ENCODE results near the gene OPA3. TPM values are rescaled to one million over a fixed set of nuclear protein-coding genes. Genes with fewer than 3 reads are reported as not detected.
"Not testable (repeated sequence)": the region's sequence is repeated elsewhere in the genome, so short reads cannot be mapped to it uniquely, and the experiment has no call there.

OPA3 gene
- total and polyA plus RNA-seq, 2 donors, result 3.4 to 10.2 TPM

DNA sequence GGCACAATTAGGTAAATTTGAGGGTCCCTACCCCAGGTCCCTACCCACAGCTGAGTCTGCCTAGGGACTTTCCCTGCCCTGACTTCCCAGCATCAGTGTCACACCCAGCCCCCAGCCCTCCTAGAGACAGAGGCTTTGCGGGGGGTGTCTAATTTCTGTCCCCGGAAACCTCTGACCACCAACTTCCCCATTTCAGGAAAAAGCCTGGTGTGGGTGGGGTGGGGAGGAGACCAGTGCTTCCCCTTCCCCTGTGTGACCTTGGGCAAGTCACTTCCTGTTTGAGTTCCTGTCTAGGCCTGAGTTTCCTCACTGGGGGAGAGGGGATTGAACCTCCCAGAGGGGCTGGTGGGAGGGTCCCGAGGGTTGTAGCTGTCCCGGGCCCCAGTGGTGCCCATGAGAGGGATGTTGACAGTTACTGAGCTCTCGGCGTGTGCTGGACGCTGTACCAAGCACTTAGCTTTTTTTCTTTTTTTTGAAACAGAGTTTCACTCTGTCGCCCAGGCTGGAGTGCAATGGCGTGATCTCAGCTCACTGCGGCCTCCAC is 69.4 kb downstream of the OPA3 start:
- H3K36me3 ChIP-seq (ENCODE audit: insufficient read depth), result no peaks in the 10 kb centered on the region
- no peak overlapping the region for H3K4me3 ChIP-seq (ENCODE audit: low read depth, low read length)
- WGBS, result 71% methylated on average over 10 of the region's 10 CpGs
- no peak overlapping the region for H3K27ac ChIP-seq (ENCODE audit: low read depth)
- no peak for DNase-seq (ENCODE audit: extremely low spot score)
- H3K4me1 ChIP-seq (ENCODE audit: insufficient read depth), result peaks cover 3% of the 10 kb centered on the region

DNA sequence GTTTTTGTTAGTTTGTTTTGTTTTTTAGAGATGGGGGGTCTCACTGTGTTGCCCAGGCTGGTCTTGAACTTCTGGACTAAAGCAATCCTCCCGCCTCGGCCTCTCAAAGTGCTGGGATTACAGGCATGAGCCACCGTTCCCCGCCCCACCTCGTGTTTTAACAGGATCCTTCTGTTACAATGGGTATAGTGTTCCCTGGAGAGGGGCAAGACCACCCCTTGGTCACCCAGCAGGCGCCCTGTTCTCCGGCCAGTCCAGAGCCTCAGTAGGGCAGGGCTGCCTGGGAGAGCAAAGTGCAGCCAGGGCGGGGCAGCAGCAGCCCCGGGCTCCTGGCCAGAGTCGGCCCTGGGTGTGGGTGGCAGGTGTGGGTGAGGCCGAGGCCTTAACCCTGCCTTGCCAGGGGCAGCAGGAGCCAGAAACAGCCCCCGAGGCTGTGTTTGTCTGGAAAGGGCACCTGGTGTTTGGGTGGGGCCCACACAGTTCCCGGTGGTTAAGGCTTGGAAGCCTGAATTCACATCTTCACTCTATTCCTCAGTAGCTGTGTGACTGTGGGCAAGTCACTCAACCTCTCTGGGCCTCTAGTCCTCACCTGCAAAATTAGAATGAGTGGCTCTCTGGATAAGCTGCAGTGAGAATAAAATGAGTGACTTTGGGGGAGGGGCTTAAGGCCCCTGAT is 70.1 kb downstream of the OPA3 start:
- 58% methylated on average over 13 of the region's 13 CpGs for WGBS
- Histone ChIP-seq H3K4me3 (ENCODE audit: low read depth, low read length) (no peak overlapping the region), H3K27ac (ENCODE audit: low read depth) (no peak overlapping the region), H3K36me3 (ENCODE audit: insufficient read depth) (no peaks in the 10 kb centered on the region), H3K4me1 (ENCODE audit: insufficient read depth) (peaks cover 3% of the 10 kb centered on the region)
- DNase-seq (ENCODE audit: extremely low spot score), result no peak

DNA sequence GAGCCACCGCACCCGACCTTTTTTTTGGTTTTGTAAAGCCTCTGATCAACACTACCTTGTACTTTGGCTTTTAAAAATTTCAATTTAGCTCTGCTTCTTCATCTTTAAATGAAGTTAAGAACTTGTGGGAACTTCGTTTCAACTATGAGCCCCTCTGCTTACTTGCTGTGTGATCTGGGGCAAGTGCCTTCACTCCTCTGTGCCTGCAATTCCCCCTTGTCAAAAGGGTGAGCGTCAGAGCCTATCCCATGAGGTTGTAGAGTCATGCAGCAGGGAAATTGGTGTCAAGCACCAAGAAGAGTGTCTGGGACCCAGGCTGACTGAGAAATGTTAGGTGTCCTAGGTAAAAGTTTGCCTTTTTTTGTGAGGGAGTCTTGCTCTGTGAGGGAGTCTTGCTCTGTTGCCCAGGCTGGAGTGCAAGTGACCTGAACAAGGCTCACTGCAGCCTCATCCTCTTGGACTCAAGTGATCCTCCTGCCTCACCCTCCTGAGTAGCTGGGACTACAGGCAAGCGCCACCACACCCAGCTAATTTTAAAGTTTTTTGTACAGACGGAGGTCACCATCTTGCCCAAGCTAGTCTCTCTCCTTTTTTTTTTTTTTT is 71.6 kb downstream of the OPA3 start:
- H3K4me3 ChIP-seq (ENCODE audit: low read depth, low read length), result no peak overlapping the region
- H3K27ac ChIP-seq (ENCODE audit: low read depth), result no peak overlapping the region
- 85% methylated on average over 6 of the region's 6 CpGs for WGBS

DNA sequence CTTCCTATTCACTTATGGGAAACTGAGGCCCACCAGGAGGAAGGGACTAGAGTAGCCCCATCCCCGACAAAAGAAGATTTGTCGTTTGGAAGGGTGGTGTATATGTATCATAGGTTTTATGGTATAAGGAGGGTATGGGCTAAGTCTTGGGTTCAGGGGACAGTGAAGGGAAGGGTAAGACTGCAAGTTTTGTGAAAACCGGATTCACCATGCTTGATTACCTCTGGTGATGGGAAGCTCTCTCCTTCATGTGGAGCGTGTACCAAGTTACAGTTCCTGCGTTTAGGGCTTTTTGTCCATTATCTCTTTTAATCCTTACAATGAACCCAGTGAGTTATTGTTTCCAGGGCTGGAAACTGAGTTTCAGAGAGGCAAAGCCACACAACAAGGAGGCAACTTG is 73.5 kb downstream of the OPA3 start:
- 89% methylated on average over 5 of the region's 5 CpGs for WGBS
- Histone ChIP-seq H3K4me1 (ENCODE audit: insufficient read depth) (peaks cover 3% of the 10 kb centered on the region), H3K27ac (ENCODE audit: low read depth) (no peak overlapping the region)

More for the DNA sequence above, 71.6 kb downstream of the OPA3 start:
- DNase-seq (ENCODE audit: extremely low spot score), result no peak
- no peaks in the 10 kb centered on the region for H3K36me3 ChIP-seq (ENCODE audit: insufficient read depth)
- peaks cover 3% of the 10 kb centered on the region for H3K4me1 ChIP-seq (ENCODE audit: insufficient read depth)

DNA sequence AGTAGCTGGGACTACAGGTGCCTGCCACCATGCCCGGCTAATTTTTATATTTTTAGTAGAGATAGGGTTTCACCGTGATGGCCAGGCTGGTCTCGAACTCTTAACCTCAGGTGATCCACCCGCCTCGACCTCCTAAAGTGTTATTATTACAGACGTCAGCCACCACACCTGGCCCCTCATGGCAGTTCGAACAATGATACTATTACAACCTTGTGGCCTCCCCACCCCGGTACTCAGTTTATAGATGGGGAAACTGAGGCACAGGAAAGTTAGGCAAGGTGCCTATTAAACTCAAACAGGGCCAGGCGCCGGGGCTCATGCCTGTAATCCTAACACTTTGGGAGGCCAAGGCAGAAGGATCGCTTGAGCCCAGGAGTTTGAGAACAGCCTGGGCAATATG is 74.2 kb downstream of the OPA3 start:
- DNase-seq (ENCODE audit: extremely low spot score); H3K36me3 ChIP-seq (ENCODE audit: insufficient read depth); H3K4me1 ChIP-seq (ENCODE audit: insufficient read depth); H3K4me3 ChIP-seq (ENCODE audit: low read depth, low read length); H3K27ac ChIP-seq (ENCODE audit: low read depth): not testable (repeated sequence)
- WGBS, result 83% methylated on average over 11 of the region's 11 CpGs

More for the DNA sequence above, 73.5 kb downstream of the OPA3 start:
- Histone ChIP-seq H3K36me3 (ENCODE audit: insufficient read depth) (no peaks in the 10 kb centered on the region), H3K4me3 (ENCODE audit: low read depth, low read length) (no peak overlapping the region)
- DNase-seq (ENCODE audit: extremely low spot score), result no peak

DNA sequence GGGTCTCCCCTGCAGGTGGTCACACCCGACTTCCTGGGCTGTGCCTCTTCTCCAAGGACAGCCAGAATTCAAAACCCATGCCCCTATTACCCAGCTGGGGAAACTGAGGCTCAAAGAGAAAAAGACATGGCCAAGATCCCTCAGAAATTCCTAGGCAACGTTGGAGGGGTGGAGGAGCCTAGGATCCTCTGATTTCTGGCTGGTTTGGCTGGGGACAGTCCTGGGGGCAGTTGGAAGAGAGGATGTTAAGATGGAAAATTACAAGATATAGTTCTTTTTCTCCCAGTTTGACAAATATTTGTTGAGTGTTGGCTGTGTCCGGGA is 74.9 kb downstream of the OPA3 start:
- Histone ChIP-seq H3K36me3 (ENCODE audit: insufficient read depth) (no peaks in the 10 kb centered on the region), H3K27ac (ENCODE audit: low read depth) (peak overlapping the region; percentile 84), H3K4me3 (ENCODE audit: low read depth, low read length) (peak overlapping the region; percentile 93), H3K4me1 (ENCODE audit: insufficient read depth) (peaks cover 1% of the 10 kb centered on the region)
- WGBS, result 5% methylated on average over 3 of the region's 3 CpGs
- no peak for DNase-seq (ENCODE audit: extremely low spot score)

DNA sequence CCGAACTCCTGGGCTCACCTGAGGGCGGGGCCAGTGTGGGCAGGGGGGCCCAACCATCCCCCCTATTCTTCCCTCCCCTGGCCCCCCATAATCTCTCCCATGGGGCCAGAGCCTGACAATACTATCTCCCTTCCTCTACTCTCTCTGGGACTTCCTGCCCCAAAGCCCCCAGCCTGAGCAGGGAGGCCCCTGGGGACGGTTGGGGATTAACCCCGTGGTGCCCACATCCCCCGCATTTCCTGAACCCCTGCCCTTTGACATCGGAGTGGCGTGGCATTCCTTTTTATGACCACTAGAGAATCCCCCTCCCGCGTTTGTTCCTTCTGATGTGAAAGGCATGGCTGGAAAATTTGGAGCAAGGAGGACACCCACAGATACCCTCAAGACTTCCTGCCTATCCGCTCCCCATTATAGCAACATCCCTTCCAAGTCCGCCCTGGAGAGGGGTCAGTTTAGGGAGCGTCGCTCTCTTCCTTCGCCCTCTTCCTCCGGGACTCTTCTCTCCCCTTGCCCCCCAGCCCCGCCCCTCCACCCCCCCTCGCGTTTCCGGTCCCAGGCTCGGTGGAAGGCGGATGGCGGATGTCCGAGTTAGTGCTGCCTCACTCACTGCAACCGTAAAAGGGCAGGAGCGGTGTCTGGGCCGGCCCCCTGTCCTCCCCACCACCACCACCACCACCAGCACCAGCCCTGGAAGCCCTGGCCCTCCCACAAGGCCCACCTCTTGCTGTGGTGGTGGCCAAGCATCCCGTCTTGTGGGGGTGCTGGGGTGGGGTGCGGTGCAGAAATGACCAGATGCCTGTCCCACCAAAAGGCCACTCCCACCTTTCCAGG is 75.5 kb downstream of the OPA3 start:
- under 1% methylated on average over 28 of the region's 28 CpGs for WGBS
- no peak for DNase-seq (ENCODE audit: extremely low spot score)
- H3K4me3 ChIP-seq (ENCODE audit: low read depth, low read length), result peak overlapping the region; percentile 93
- no peaks in the 10 kb centered on the region for H3K4me1 ChIP-seq (ENCODE audit: insufficient read depth)
- no peaks in the 10 kb centered on the region for H3K36me3 ChIP-seq (ENCODE audit: insufficient read depth)
- H3K27ac ChIP-seq (ENCODE audit: low read depth), result peak overlapping the region; percentile 84

DNA sequence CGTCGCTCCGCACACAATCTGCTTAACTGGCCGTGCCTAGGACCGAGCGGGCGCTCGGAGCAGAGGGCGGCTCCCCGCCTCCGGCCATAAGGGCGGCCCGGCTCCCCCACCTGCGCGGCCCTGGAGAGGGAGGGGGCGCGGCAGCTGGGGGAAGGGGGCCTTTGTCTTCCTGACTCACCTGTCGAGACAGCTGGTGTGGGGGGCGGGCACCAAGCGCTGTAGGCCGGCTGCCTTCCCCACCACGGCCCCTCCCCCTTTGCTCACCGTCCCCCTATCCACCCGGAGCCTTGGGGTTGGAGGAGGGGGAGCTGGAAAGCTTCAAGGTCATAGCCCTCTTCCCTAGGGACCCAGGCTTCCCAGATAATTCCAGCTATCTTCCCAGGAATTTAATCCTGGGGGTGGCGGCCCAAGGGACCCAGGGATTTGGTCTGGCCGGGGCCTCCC is 76.2 kb downstream of the OPA3 start:
- H3K36me3 ChIP-seq (ENCODE audit: insufficient read depth), result no peaks in the 10 kb centered on the region
- DNase-seq (ENCODE audit: extremely low spot score), result no peak
- peak overlapping the region; percentile 93 for H3K4me3 ChIP-seq (ENCODE audit: low read depth, low read length)
- peak overlapping the region; percentile 84 for H3K27ac ChIP-seq (ENCODE audit: low read depth)
- no peaks in the 10 kb centered on the region for H3K4me1 ChIP-seq (ENCODE audit: insufficient read depth)
- under 1% methylated on average over 26 of the region's 26 CpGs for WGBS

DNA sequence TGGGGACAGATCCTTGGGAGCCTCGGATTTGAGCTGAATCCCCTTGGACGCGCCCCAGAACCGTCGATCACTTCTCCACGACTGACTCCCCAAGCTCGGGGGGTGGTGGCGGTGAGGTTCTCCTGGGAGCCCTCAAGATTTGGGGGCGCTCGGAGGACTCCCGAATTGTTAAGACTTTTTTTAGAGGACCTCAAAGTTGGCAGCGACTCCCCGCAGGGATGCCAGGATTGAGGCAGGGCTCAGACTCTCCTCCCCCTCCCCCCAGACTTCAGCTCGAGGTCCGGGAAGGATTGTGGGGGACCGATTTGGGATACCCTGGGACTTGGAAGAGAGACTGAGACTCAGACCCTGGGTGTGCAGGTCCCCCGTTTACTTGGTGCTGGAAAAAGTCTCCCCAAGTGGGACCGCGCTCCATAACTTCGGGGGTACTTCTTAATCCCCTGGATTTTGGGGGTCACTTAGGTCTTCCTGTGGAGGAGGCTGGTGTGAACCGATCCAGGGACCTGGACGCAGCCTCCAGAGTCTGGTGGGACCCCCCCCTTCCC is 76.7 kb downstream of the OPA3 start:
- peak overlapping the region; percentile 84 for H3K27ac ChIP-seq (ENCODE audit: low read depth)
- WGBS, result under 1% methylated on average over 22 of the region's 22 CpGs
- DNase-seq (ENCODE audit: extremely low spot score), result no peak
- peak overlapping the region; percentile 93 for H3K4me3 ChIP-seq (ENCODE audit: low read depth, low read length)
- no peaks in the 10 kb centered on the region for H3K4me1 ChIP-seq (ENCODE audit: insufficient read depth)
- no peaks in the 10 kb centered on the region for H3K36me3 ChIP-seq (ENCODE audit: insufficient read depth)

DNA sequence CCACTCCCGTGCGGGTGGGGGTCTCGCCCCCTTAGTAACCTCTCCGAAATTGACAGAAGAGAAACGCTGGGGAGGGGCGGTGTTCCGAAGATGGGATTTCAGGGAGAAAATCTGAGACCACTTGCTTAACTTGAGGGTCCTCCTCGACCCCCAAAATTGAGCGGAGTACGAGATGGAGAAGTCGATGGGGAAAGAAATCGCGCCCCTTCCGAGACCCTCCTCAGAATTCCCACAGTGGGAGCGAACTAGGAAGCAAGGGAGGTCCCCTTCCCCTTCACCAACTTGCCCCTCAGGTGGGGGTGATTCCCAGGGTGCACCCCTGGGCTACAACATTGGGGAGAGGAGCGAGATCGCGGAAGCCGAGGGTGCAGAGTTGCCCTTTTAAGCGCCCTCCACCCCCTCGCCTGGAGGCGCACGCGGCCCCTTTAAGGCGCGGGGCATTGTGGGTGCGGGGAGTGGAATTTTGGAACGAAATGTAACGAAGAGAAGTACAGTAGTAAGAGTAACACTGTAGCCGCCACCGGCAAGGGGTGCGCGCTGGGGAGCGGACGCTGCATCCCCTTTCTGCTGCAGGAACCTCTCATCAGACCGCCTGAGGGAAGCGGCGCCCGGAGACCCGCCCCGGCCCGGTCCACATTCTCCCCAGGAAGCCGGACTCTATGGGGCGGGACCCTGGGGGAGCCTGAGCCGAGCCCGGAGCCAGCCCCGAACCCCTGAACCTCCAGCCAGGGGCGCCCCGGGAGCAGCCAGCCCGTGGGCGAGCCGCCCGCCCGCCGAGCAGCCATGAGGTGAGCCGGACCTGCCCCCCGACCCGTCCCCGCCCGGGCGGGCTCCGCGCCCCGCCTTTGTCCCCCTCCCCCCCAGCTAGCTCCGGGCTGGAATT is 77.4 kb downstream of the OPA3 start, which contains the start of gene VASP:
TSS of gene VASP (plus strand) at position 491 of the 883 bp plus-strand sequence. CDS start at position 784, 293 bp downstream.
- peak within 1 kb of the TSS; percentile 84 for H3K27ac ChIP-seq (ENCODE audit: low read depth)
- no peaks in the 10 kb centered on the region for H3K36me3 ChIP-seq (ENCODE audit: insufficient read depth)
- peak within 1 kb of the TSS; percentile 93 for H3K4me3 ChIP-seq (ENCODE audit: low read depth, low read length)
- under 1% methylated on average over 65 of the region's 65 CpGs for WGBS
- no peaks in the 10 kb centered on the region for H3K4me1 ChIP-seq (ENCODE audit: insufficient read depth)
- DNase-seq (ENCODE audit: extremely low spot score), result peak; percentile 69

DNA sequence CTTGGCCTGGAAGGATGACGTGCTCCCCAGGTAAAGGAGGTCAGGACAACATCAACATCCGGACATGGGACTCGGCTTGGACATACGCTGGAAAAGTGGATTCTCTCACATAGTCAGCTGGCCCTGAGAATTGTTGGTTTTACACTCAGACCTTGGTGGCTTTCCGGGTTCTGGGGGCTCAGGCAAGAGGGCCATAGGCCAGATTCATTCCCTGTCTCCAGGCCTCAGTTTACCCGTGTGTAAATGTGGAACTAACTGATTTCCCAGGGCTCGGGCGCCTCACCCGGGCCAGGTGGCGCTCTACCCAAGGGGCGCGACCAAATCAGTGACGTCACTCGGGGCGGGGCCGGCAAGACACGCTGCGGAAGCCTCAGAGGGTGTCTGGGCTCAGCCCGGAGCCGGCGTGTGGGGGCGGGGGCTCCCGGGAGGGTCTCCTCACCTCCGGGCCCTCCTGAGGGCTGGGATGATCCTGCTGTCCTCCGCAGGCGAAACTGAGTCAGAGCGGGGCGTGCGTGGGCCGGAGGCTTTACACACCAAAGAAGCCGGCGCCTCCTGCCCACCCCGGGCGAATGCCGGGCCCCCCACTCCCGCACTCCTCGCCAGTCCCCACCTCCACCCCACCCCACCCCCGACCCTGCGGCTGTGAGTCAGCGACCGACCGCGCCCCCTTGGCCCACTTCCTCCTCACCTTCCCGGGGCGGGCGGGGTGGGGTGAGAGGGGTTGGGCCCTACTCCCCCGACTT is 78.2 kb downstream of the OPA3 start:
- H3K4me3 ChIP-seq (ENCODE audit: low read depth, low read length), result peak overlapping the region; percentile 93
- WGBS, result under 1% methylated on average over 47 of the region's 47 CpGs

DNA sequence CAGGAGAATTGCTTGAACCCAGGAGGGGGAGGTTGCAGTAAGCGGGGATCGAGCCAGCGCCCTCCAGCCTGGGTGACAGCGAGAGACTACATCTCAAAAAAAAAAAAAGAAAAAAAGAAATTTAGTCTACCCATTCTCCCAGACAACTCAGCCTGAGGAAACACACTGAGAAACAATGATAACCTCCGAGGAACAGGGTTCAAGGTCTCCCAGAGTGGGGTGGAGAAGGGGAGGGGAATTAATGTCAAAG is 78.7 kb downstream of the OPA3 start:
- WGBS, result 61% methylated on average over 5 of the region's 5 CpGs
- no peaks in the 10 kb centered on the region for H3K36me3 ChIP-seq (ENCODE audit: insufficient read depth)
- no peak for DNase-seq (ENCODE audit: extremely low spot score)
- H3K4me1 ChIP-seq (ENCODE audit: insufficient read depth), result no peaks in the 10 kb centered on the region
- H3K4me3 ChIP-seq (ENCODE audit: low read depth, low read length), result no peak overlapping the region
- peak overlapping the region; percentile 59 for H3K27ac ChIP-seq (ENCODE audit: low read depth)

More for the DNA sequence above, 78.2 kb downstream of the OPA3 start:
- peak overlapping the region; percentile 84 for H3K27ac ChIP-seq (ENCODE audit: low read depth)
- no peaks in the 10 kb centered on the region for H3K4me1 ChIP-seq (ENCODE audit: insufficient read depth)
- peak; percentile 80 for DNase-seq (ENCODE audit: extremely low spot score)
- no peaks in the 10 kb centered on the region for H3K36me3 ChIP-seq (ENCODE audit: insufficient read depth)
